A673 (cell line): ENCODE results near the gene NIM1K.

Experiments
- EZH2 ChIP-seq: fragments of 200-600 bp; sonication (generic); IDR thresholded peaks from 2 replicates; pipeline ENCODE4 v1.6.1; 2017; ENCODE audit warnings: borderline replicate concordance, low read depth, mild to moderate bottlenecking, mixed read lengths, antibody characterized with exemption, low read length; ENCODE audit not compliant: poor library complexity, severe bottlenecking
- TF ChIP-seq, protein P1 (sequence below): fragments of 300-800, 200-600 bp; sonication (generic); conservative IDR thresholded peaks from 2 replicates; pipeline ENCODE4 v1.5.1; 2017; ENCODE audit warnings: low read depth, mild to moderate bottlenecking, antibody characterized with exemption, low read length, moderate library complexity, mixed read lengths

DNA sequence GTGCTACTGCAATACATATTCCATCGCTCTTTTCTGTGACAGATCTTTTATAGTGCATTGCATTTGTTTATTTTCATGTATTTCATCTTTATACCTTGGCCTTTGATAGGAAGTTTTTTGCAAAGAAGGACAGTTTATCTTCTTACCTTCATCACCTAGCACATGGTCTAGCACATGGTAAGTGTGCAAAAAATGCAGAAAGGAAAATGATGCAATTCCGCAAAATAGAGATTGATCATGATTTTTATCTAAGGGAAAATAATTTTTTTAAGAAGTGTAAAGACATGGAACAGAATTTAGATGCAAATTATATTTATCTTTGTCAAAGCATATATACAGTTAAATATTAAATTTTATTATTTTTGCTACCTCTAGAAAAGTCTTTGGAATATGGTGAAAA lies 19.2 kb upstream of the NIM1K start:
- TF ChIP-seq, protein P1, sequence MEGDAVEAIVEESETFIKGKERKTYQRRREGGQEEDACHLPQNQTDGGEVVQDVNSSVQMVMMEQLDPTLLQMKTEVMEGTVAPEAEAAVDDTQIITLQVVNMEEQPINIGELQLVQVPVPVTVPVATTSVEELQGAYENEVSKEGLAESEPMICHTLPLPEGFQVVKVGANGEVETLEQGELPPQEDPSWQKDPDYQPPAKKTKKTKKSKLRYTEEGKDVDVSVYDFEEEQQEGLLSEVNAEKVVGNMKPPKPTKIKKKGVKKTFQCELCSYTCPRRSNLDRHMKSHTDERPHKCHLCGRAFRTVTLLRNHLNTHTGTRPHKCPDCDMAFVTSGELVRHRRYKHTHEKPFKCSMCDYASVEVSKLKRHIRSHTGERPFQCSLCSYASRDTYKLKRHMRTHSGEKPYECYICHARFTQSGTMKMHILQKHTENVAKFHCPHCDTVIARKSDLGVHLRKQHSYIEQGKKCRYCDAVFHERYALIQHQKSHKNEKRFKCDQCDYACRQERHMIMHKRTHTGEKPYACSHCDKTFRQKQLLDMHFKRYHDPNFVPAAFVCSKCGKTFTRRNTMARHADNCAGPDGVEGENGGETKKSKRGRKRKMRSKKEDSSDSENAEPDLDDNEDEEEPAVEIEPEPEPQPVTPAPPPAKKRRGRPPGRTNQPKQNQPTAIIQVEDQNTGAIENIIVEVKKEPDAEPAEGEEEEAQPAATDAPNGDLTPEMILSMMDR, result no peak
- no peak for TF ChIP-seq EZH2
